B cell (primary cell): ENCODE results near the gene CCDC38. TPM values are rescaled to one million over a fixed set of nuclear protein-coding genes. Genes with fewer than 3 reads are reported as not detected.

Experiments used
- ATAC-seq: fragments of 200-7000 bp; cut with Tn5 transposase; one replicate; pipeline ENCODE4 v1.10.0; 2021; ENCODE audit warnings: low read depth, mild to moderate bottlenecking, moderate number of reproducible peaks, moderate library complexity
- CTCF ChIA-PET: fragments of 350-600 bp; sonication (Branson Sonifier 250); formaldehyde crosslinking; loops from one replicate; lab custom pipeline; 2021; ENCODE audit warnings: antibody characterized with exemption, inconsistent platforms; lab: Charles Lee
- POLR2A ChIA-PET: fragments of 350-600 bp; sonication (Branson Sonifier 250); formaldehyde crosslinking; loops from one replicate; lab custom pipeline; 2021; ENCODE audit warnings: antibody characterized with exemption; lab: Charles Lee
- DNase-seq: peaks from one replicate; pipeline ENCODE4 v3.0.0; 2013
- H2AFZ ChIP-seq: 2 replicates; pipeline ENCODE4 v1.6.1; 2012; ENCODE audit warnings: mild to moderate bottlenecking, low read depth, low read length; ENCODE audit not compliant: insufficient read depth, poor library complexity, severe bottlenecking
- H3K27ac ChIP-seq, 2 donors: 1 replicate in 1 of 2; 2 replicates in 1 of 2; pipeline ENCODE4 v1.5.1; 2012 to 2013; ENCODE audit warnings: low read length in 2 of 2, mild to moderate bottlenecking in 2 of 2, moderate library complexity in 1 of 2
- H3K27me3 ChIP-seq, 4 experiments: fragments of 200-600 bp in 1 of 4; sonication (generic) in 1 of 4; replicated peaks in 1 of 4; 1 replicate in 2 of 4; 2 replicates in 2 of 4; pipeline versions ENCODE4 v1.6.1 to v1.7.0; 2013 to 2016; ENCODE audit warnings: low read length in 3 of 4, mild to moderate bottlenecking in 2 of 4, mixed read lengths in 1 of 4, moderate library complexity in 1 of 4; ENCODE audit not compliant: insufficient read depth in 4 of 4, control insufficient read depth in 3 of 4; ENCODE audit errors: control extremely low read depth in 1 of 4
- H3K36me3 ChIP-seq, 2 experiments: replicated peaks in 1 of 2; 1 replicate in 1 of 2; 2 replicates in 1 of 2; pipeline versions ENCODE4 v1.6.1 to v1.7.1; 2013; ENCODE audit warnings: low read length in 1 of 2; ENCODE audit not compliant: insufficient read depth in 2 of 2, control insufficient read depth in 1 of 2; ENCODE audit errors: control extremely low read depth in 1 of 2, extremely low read depth in 1 of 2
- H3K4me1 ChIP-seq, 2 donors: fragments of 200-600 bp in 1 of 2; sonication (generic) in 1 of 2; 1 replicate in 1 of 2; 2 replicates in 1 of 2; pipeline versions ENCODE4 v1.5.1 to v1.6.1; 2013 to 2017; ENCODE audit warnings: low read length in 2 of 2; ENCODE audit not compliant: control insufficient read depth in 2 of 2, insufficient read depth in 2 of 2
- H3K4me2 ChIP-seq: replicated peaks from 2 replicates; pipeline ENCODE3; 2012; ENCODE audit warnings: mild to moderate bottlenecking, low read depth, low read length; ENCODE audit not compliant: poor library complexity, severe bottlenecking
- H3K4me3 ChIP-seq, 5 experiments: fragments of 200-600 bp in 1 of 5; sonication (generic) in 1 of 5; 1 replicate in 3 of 5; 2 replicates in 2 of 5; pipeline versions ENCODE4 v1.5.1 to v1.7.0; 2011 to 2016; ENCODE audit warnings: low read length in 4 of 5, mild to moderate bottlenecking in 4 of 5, low read depth in 2 of 5, control low read depth in 1 of 5, moderate library complexity in 1 of 5; ENCODE audit not compliant: insufficient read depth in 1 of 5; ENCODE audit errors: control extremely low read depth in 1 of 5, extremely low read depth in 1 of 5
- H3K79me2 ChIP-seq: fragments of 200-600 bp; sonication (generic); one replicate; pipeline ENCODE4 v1.6.0; 2016; ENCODE audit warnings: low read length; ENCODE audit not compliant: control insufficient read depth, insufficient read depth
- H3K9ac ChIP-seq: fragments of 200-600 bp; sonication (generic); 2 replicates; pipeline ENCODE4 v1.6.1; 2017; ENCODE audit warnings: mild to moderate bottlenecking, low read length, moderate library complexity
- H3K9me3 ChIP-seq, 3 donors: one replicate each; pipeline versions ENCODE4 v1.6.1 to v1.7.1; 2013; ENCODE audit warnings: low read length in 2 of 3; ENCODE audit not compliant: control insufficient read depth in 2 of 3, insufficient read depth in 1 of 3; ENCODE audit errors: control extremely low read depth in 1 of 3
- H4K20me1 ChIP-seq: 2 replicates; pipeline ENCODE4 v1.6.0; 2012; ENCODE audit warnings: mild to moderate bottlenecking, low read length; ENCODE audit not compliant: insufficient read depth, control insufficient read depth, poor library complexity, severe bottlenecking
- H3K27ac Mint-ChIP-seq: one replicate; pipeline ENCODE4 v1.8.0; 2021; ENCODE audit warnings: mixed read lengths
- H3K27me3 Mint-ChIP-seq: one replicate; pipeline ENCODE4 v1.8.0; 2021; ENCODE audit warnings: mixed read lengths
- H3K4me1 Mint-ChIP-seq: one replicate; pipeline ENCODE4 v1.8.0; 2021; ENCODE audit warnings: mixed read lengths
- H3K4me3 Mint-ChIP-seq: one replicate; pipeline ENCODE4 v1.8.0; 2021; ENCODE audit warnings: mixed read lengths
- H3K9me3 Mint-ChIP-seq: one replicate; pipeline ENCODE4 v1.8.0; 2022; ENCODE audit warnings: mixed read lengths; ENCODE audit not compliant: insufficient read depth
- CTCF ChIP-seq: fragments of 200-600 bp; IDR thresholded peaks from one replicate; pipeline ENCODE4 v1.8.0; 2022; ENCODE audit warnings: antibody characterized with exemption, mild to moderate bottlenecking
- EZH2 ChIP-seq: IDR thresholded peaks from 2 replicates; pipeline ENCODE4 v1.6.1; 2012; ENCODE audit warnings: borderline replicate concordance, low read depth, mild to moderate bottlenecking, moderate library complexity, low read length; ENCODE audit not compliant: insufficient read depth, poor library complexity, severe bottlenecking
- whole genome bisulfite sequencing: methylation state at CpG from one replicate; pipeline ENCODE4 v1.1.5; 2013; ENCODE audit warnings: missing lambda C conversion rate; ENCODE audit not compliant: insufficient coverage; 5-methylcytosine and 5-hydroxymethylcytosine counted together
- intact Hi-C: fragments of 100-400 bp; cut with micrococcal nuclease; formaldehyde crosslinking; loops from one replicate; pipeline ENCODE4 v1.10.0; 2022
- polyA plus RNA-seq: library from polyadenylated mRNA; depleted of rRNA; stranded (reverse); fragments of >200 nt; gene quantifications from 2 replicates; pipeline ENCODE4 v1.2.3, GENCODE V29; 2012
- total RNA-seq, 2 donors: library from RNA; stranded (reverse); fragments of 120-200 nt in 1 of 2; gene quantifications; 1 replicate in 1 of 2; 2 replicates in 1 of 2; pipeline versions ENCODE4 v1.2.3 to v1.2.4, GENCODE V29; 2013 to 2022

The CCDC38 gene
- total and polyA plus RNA-seq, 2 donors (not counting 1 experiment from before 2014, with no cell fraction given) = 1.3 TPM; not detected in 1

- ChIA-PET CTCF (no interaction called here), POLR2A (no interaction called here)
- Mint-ChIP-seq H3K27me3 (no peaks in the 10 kb centered on the region), H3K4me3 (no peak overlapping the region), H3K9me3 (no peaks in the 10 kb centered on the region), H3K4me1 (peaks cover 10% of the 10 kb centered on the region), H3K27ac (no peak overlapping the region)
- H3K27ac ChIP-seq = no peak overlapping the region
- no peaks in the 10 kb centered on the region for H3K36me3 ChIP-seq
- no peak overlapping the region for H3K4me2 ChIP-seq
- ATAC-seq (no peak), DNase-seq (no peak)
- H4K20me1 ChIP-seq = no peaks in the 10 kb centered on the region
- H3K79me2 ChIP-seq = no peaks in the 10 kb centered on the region
- 100% methylated on average over 2 of the region's 6 CpGs for WGBS
- H3K4me1 ChIP-seq = peaks cover 9 to 11% of the 10 kb centered on the region in 2 donors
- intact Hi-C loops = loop anchor here (5.0 kb wide), 2 partner anchors 467 to 938 kb away; partner anchors contain the start of gene NDUFA12
- H3K27me3 ChIP-seq = no peaks in the 10 kb centered on the region
- H2AFZ ChIP-seq = no peak overlapping the region
- no peak for TF ChIP-seq CTCF
- no peak for TF ChIP-seq EZH2
- H3K9me3 ChIP-seq = peaks cover 0 to 1% (median 0%) of the 10 kb centered on the region in 3 donors
- H3K9ac ChIP-seq = no peak overlapping the region
- H3K4me3 ChIP-seq = no peak overlapping the region
Observed at GRCh38 chr12:95940514-95940913, 1.9 kb downstream of the CCDC38 start.

- no peak for TF ChIP-seq CTCF
- no peak for TF ChIP-seq EZH2
- H3K9ac ChIP-seq = no peak overlapping the region
- Mint-ChIP-seq H3K27ac (no peak overlapping the region), H3K27me3 (no peaks in the 10 kb centered on the region), H3K4me3 (no peak overlapping the region), H3K4me1 (no peaks in the 10 kb centered on the region), H3K9me3 (peaks cover 2% of the 10 kb centered on the region)
- peaks cover 0 to 2% (median 0%) of the 10 kb centered on the region in 3 donors for H3K9me3 ChIP-seq
- ChIA-PET POLR2A (no interaction called here), CTCF (interaction anchor here (0.8 kb wide), 1 partner anchor 77 kb away, joined by 3 read pairs; no protein-coding TSS in a partner anchor)
- DNase-seq = no peak
- no peak overlapping the region for H3K4me3 ChIP-seq
- peaks cover 4% of the 10 kb centered on the region in 2 donors for H3K4me1 ChIP-seq
- H3K27ac ChIP-seq = no peak overlapping the region
- H3K36me3 ChIP-seq = no peaks in the 10 kb centered on the region
- intact Hi-C loops = no loop called here
- H3K4me2 ChIP-seq = no peak overlapping the region
- H3K79me2 ChIP-seq = no peaks in the 10 kb centered on the region
- peaks cover 0 to 2% (median 0%) of the 10 kb centered on the region in 4 experiments for H3K27me3 ChIP-seq
- H4K20me1 ChIP-seq = no peaks in the 10 kb centered on the region
- no peak overlapping the region for H2AFZ ChIP-seq
- ATAC-seq = no peak
- WGBS = 10% methylated on average over 1 of the region's 3 CpGs
Observed at GRCh38 chr12:95922231-95922630, 20.2 kb downstream of the CCDC38 start.
